Stimulated activated CD4-positive, alpha-beta T cell treated with anti-CD3 and anti-CD28 coated beads, Interleukin-1b, Interleukin-23, amount 100 ng/mL, for 24 hours (primary cell): Measurements from ENCODE around the gene ORMDL3.
A peak's percentile ranks its signal among the peaks of the same experiment; 100 is the strongest.
"Not testable (repeated sequence)": the region's sequence is repeated elsewhere in the genome, so short reads cannot be mapped to it uniquely, and the experiment has no call there.

Source experiments
- DNase-seq, 4 experiments: peaks; one replicate each; pipeline ENCODE4 v3.0.0-alpha.2; 2020; ENCODE audit warnings: low read depth in 4 of 4, low spot score in 1 of 4

Gene ORMDL3

GRCh38 chr17:39950871-39951348 is 23.5 kb upstream of the ORMDL3 start:
- no peak for DNase-seq

- DNase-seq = no peak
These were observed 21.6 kb upstream of the ORMDL3 start for GRCh38 chr17:39949028-39949427.

- DNase-seq = not testable (repeated sequence)
These were observed 21.1 kb upstream of the ORMDL3 start for GRCh38 chr17:39948489-39948828.

GRCh38 chr17:39946551-39947330 is 19.3 kb upstream of the ORMDL3 start:
- DNase-seq = no peak

- no peak for DNase-seq
These were observed 17.0 kb upstream of the ORMDL3 start for GRCh38 chr17:39944393-39944711.

- DNase-seq = no peak
These were observed 16.4 kb upstream of the ORMDL3 start for GRCh38 chr17:39943702-39944392.

- DNase-seq = peak in 1 of 4 experiments; percentile 36
These were observed 12.4 kb upstream of the ORMDL3 start for GRCh38 chr17:39939588-39940419.

- no peak for DNase-seq
These were observed 11.7 kb upstream of the ORMDL3 start for GRCh38 chr17:39939106-39939505.

- no peak for DNase-seq
These were observed 10.9 kb upstream of the ORMDL3 start for GRCh38 chr17:39938140-39938869.

GRCh38 chr17:39937447-39937846 is 10.0 kb upstream of the ORMDL3 start:
- no peak for DNase-seq

- no peak for DNase-seq
These were observed 8.5 kb upstream of the ORMDL3 start for GRCh38 chr17:39935909-39936308.

GRCh38 chr17:39934324-39934723 is 6.9 kb upstream of the ORMDL3 start:
- DNase-seq = no peak

GRCh38 chr17:39933912-39934311 is 6.5 kb upstream of the ORMDL3 start:
- DNase-seq = no peak

GRCh38 chr17:39929646-39930407 is 2.4 kb upstream of the ORMDL3 start:
- DNase-seq = no peak

- DNase-seq = no peak
These were observed 1.7 kb upstream of the ORMDL3 start for GRCh38 chr17:39928858-39929645.

GRCh38 chr17:39927929-39928857 is 792 bp upstream of the ORMDL3 start:
- DNase-seq = no peak

GRCh38 chr17:39926588-39927100 is 757 bp downstream of the ORMDL3 start:
- peak in 2 of 4 experiments; percentile 32 to 33 for DNase-seq

- DNase-seq = no peak
These were observed 1.2 kb downstream of the ORMDL3 start for GRCh38 chr17:39926135-39926587.
